Suprapubic skin (tissue), 4 donors: Measurements from ENCODE around the gene TRIM7.

Experiments
- POLR2A ChIP-seq, 2 donors: fragments of 450-650 bp; IDR thresholded peaks; one replicate each; pipeline ENCODE4 v1.6.1; 2017; ENCODE audit warnings: antibody characterized with exemption in 2 of 2, mild to moderate bottlenecking in 2 of 2, moderate library complexity in 2 of 2
- POLR2AphosphoS5 ChIP-seq, 3 donors: sonication (generic); formaldehyde crosslinking; IDR thresholded peaks; one replicate each; pipeline ENCODE4 v1.6.1; 2017; ENCODE audit warnings: antibody characterized with exemption in 3 of 3
- TF ChIP-seq, protein P1 (sequence below), 2 donors: fragments of 200-600 bp in 1 of 2; fragments of 450-650 bp in 1 of 2; sonication (generic) in 1 of 2; IDR thresholded peaks; one replicate each; pipeline ENCODE4 v1.5.1; 2016 to 2019; ENCODE audit warnings: antibody characterized with exemption in 2 of 2, mild to moderate bottlenecking in 1 of 2, moderate library complexity in 1 of 2

DNA sequence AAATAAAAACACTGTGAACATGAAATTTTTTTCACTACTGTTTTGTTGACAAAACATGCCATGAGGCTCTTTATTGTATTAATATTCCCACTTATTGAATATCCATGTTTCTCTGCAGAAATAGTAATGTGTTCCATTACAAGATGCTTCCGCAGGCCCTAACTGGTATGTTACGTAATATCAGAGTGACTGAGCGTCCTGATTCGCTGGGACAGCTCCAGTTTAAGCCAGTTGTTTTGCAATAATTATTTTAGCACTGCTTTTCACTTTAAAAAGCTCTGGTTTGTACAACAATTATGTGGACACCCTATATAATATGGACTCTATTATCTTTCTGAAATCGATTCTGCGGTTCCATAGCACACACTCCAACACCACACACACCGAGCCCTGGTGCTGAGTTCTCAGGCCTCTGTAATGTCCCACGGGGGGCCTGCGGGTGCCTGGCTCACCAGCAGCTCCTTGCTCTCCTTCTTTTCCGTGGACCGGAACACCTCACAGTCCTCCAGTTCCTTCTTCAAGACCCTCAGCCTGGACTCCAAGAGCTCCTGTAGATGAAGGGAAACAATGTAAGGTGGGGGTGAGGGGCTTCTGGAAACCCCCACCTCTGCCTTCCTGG lies 1.8 kb downstream of the TRIM7 start:
- TF ChIP-seq, protein P1, sequence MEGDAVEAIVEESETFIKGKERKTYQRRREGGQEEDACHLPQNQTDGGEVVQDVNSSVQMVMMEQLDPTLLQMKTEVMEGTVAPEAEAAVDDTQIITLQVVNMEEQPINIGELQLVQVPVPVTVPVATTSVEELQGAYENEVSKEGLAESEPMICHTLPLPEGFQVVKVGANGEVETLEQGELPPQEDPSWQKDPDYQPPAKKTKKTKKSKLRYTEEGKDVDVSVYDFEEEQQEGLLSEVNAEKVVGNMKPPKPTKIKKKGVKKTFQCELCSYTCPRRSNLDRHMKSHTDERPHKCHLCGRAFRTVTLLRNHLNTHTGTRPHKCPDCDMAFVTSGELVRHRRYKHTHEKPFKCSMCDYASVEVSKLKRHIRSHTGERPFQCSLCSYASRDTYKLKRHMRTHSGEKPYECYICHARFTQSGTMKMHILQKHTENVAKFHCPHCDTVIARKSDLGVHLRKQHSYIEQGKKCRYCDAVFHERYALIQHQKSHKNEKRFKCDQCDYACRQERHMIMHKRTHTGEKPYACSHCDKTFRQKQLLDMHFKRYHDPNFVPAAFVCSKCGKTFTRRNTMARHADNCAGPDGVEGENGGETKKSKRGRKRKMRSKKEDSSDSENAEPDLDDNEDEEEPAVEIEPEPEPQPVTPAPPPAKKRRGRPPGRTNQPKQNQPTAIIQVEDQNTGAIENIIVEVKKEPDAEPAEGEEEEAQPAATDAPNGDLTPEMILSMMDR (IDR thresholded peaks at IDR 0.05) = no peak
- TF ChIP-seq POLR2A (IDR thresholded peaks at IDR 0.05) (no peak), POLR2AphosphoS5 (IDR thresholded peaks at IDR 0.05) (no peak)
